CD14-positive monocyte (primary cell): Measurements from ENCODE around the gene COX5B. TPM values are rescaled to one million over a fixed set of nuclear protein-coding genes. Genes with fewer than 3 reads are reported as not detected.

Source experiments
- DNase-seq, 3 donors: peaks; one replicate each; pipeline ENCODE4 v3.0.0-alpha.2; 2011 to 2022
- H2AFZ ChIP-seq: 2 replicates; pipeline ENCODE4 v1.6.0; 2012; ENCODE audit warnings: mild to moderate bottlenecking, low read depth, low read length, inconsistent platforms; ENCODE audit not compliant: insufficient read depth, poor library complexity, severe bottlenecking
- H3K27ac ChIP-seq, 2 donors: 1 replicate in 1 of 2; 2 replicates in 1 of 2; pipeline ENCODE4 v1.5.1; 2012 to 2013; ENCODE audit warnings: low read length in 2 of 2, control low read depth in 1 of 2, inconsistent platforms in 1 of 2, low read depth in 1 of 2, mild to moderate bottlenecking in 1 of 2
- H3K27me3 ChIP-seq, 2 donors: one replicate each; pipeline versions ENCODE4 v1.6.0 to v1.6.1; 2011 to 2013; ENCODE audit warnings: low read length in 2 of 2; ENCODE audit not compliant: control insufficient read depth in 2 of 2, insufficient read depth in 2 of 2
- H3K36me3 ChIP-seq, 2 donors: replicated peaks in 1 of 2; 1 replicate in 1 of 2; 2 replicates in 1 of 2; pipeline versions ENCODE4 v1.5.1 to v1.6.1; 2012 to 2013; ENCODE audit warnings: low read length in 2 of 2, control low read depth in 1 of 2, inconsistent platforms in 1 of 2, mild to moderate bottlenecking in 1 of 2; ENCODE audit not compliant: insufficient read depth in 2 of 2, control insufficient read depth in 1 of 2
- H3K4me1 ChIP-seq, 2 donors: 1 replicate in 1 of 2; 2 replicates in 1 of 2; pipeline versions ENCODE4 v1.5.1 to v1.6.1; 2012 to 2013; ENCODE audit warnings: low read length in 2 of 2, control low read depth in 1 of 2, inconsistent platforms in 1 of 2, mild to moderate bottlenecking in 1 of 2, moderate library complexity in 1 of 2; ENCODE audit not compliant: insufficient read depth in 2 of 2, control insufficient read depth in 1 of 2
- H3K4me2 ChIP-seq: replicated peaks from 2 replicates; pipeline ENCODE3; 2012; ENCODE audit warnings: low read length, moderate library complexity, mild to moderate bottlenecking; ENCODE audit not compliant: poor library complexity, severe bottlenecking; ENCODE audit errors: extremely low read depth
- H3K4me3 ChIP-seq, 3 experiments: fragments of 200-600 bp in 1 of 3; sonication (generic) in 1 of 3; replicated peaks in 1 of 3; 1 replicate in 2 of 3; 2 replicates in 1 of 3; pipeline ENCODE4 v1.5.1; 2011 to 2013; ENCODE audit warnings: low read length in 3 of 3, mild to moderate bottlenecking in 3 of 3, control low read depth in 2 of 3, low read depth in 2 of 3, inconsistent platforms in 1 of 3, moderate library complexity in 1 of 3
- H3K79me2 ChIP-seq: 2 replicates; pipeline ENCODE4 v1.6.0; 2012; ENCODE audit warnings: mild to moderate bottlenecking, control low read depth, inconsistent platforms, low read length, moderate library complexity; ENCODE audit not compliant: insufficient read depth
- H3K9ac ChIP-seq: 2 replicates; pipeline ENCODE4 v1.6.0; 2017; ENCODE audit warnings: low read length, mild to moderate bottlenecking; ENCODE audit not compliant: insufficient read depth, poor library complexity, severe bottlenecking
- H3K9me3 ChIP-seq, 2 donors: replicated peaks in 1 of 2; 1 replicate in 1 of 2; 2 replicates in 1 of 2; pipeline versions ENCODE4 v1.5.1 to v1.6.1; 2012 to 2013; ENCODE audit warnings: low read length in 2 of 2, control low read depth in 1 of 2; ENCODE audit not compliant: control insufficient read depth in 1 of 2, insufficient read depth in 1 of 2
- H4K20me1 ChIP-seq: 2 replicates; pipeline ENCODE4 v1.6.0; 2012; ENCODE audit warnings: mild to moderate bottlenecking, low read length, control low read depth, moderate library complexity; ENCODE audit not compliant: insufficient read depth
- H3K27ac Mint-ChIP-seq, 7 donors: one replicate each; pipeline ENCODE4 v1.8.0; 2020; ENCODE audit warnings: mild to moderate bottlenecking in 7 of 7, mixed read lengths in 7 of 7, moderate library complexity in 6 of 7, inconsistent platforms in 2 of 7
- H3K27me3 Mint-ChIP-seq, 3 donors: one replicate each; pipeline ENCODE4 v1.8.0; 2021 to 2022; ENCODE audit warnings: low read depth in 3 of 3, mild to moderate bottlenecking in 3 of 3, mixed read lengths in 3 of 3, moderate library complexity in 3 of 3, inconsistent platforms in 1 of 3
- H3K36me3 Mint-ChIP-seq, 2 donors: one replicate each; pipeline ENCODE4 v1.8.0; 2020; ENCODE audit warnings: mixed read lengths in 2 of 2, inconsistent platforms in 1 of 2, mild to moderate bottlenecking in 1 of 2
- H3K4me1 Mint-ChIP-seq: one replicate; pipeline ENCODE4 v1.8.0; 2020; ENCODE audit warnings: mild to moderate bottlenecking, mixed read lengths
- H3K4me3 Mint-ChIP-seq, 2 donors: one replicate each; pipeline ENCODE4 v1.8.0; 2020; ENCODE audit warnings: mild to moderate bottlenecking in 2 of 2, mixed read lengths in 2 of 2, moderate library complexity in 1 of 2
- H3K9me3 Mint-ChIP-seq, 7 donors: one replicate each; pipeline ENCODE4 v1.8.0; 2020 to 2022; ENCODE audit warnings: mixed read lengths in 7 of 7, mild to moderate bottlenecking in 6 of 7, moderate library complexity in 6 of 7, inconsistent platforms in 2 of 7
- CTCF ChIP-seq: fragments of 200-600 bp; IDR thresholded peaks from one replicate; pipeline ENCODE4 v1.8.0; 2022; ENCODE audit warnings: antibody characterized with exemption, mild to moderate bottlenecking
- WGBS: methylation state at CpG from one replicate; pipeline ENCODE4 v1.1.5; 2013; ENCODE audit warnings: missing lambda C conversion rate; ENCODE audit not compliant: insufficient coverage; 5-methylcytosine and 5-hydroxymethylcytosine counted together
- intact Hi-C, 2 donors: fragments of 100-400 bp; cut with micrococcal nuclease; formaldehyde crosslinking; loops; one replicate each; pipeline versions ENCODE4 v1.15.0 to v1.15.1; 2023
- polyA plus RNA-seq, 3 donors: library from polyadenylated mRNA; depleted of rRNA in 1 of 3; unstranded in 2 of 3; stranded (reverse) in 1 of 3; fragments of 300-500 nt in 2 of 3; fragments of >200 nt in 1 of 3; fragmentation: Illumina TruSeq in 2 of 3; gene quantifications; 1 replicate in 2 of 3; 2 replicates in 1 of 3; pipeline ENCODE4 v1.2.3, GENCODE V29; 2012 to 2021

Gene COX5B
- polyA plus RNA-seq, 3 donors, result 215 to 598 (median 546) TPM

GRCh38 chr2:97662386-97662894, 16.6 kb downstream of the COX5B start:
- peaks cover 0 to 1% (median 0%) of the 10 kb centered on the region in 7 donors for H3K9me3 Mint-ChIP-seq
- peaks cover 0 to 4% (median 2%) of the 10 kb centered on the region in 3 donors for H3K27me3 Mint-ChIP-seq
- H3K27ac ChIP-seq, result peak overlapping the region; percentile 92 to 94
- peak overlapping the region; percentile 86 for H3K9ac ChIP-seq
- DNase-seq, result no peak
- H3K4me1 ChIP-seq, result peaks cover 20 to 23% of the 10 kb centered on the region in 2 donors
- peaks cover 36% of the 10 kb centered on the region for H3K4me1 Mint-ChIP-seq
- H3K9me3 ChIP-seq, result no peaks in the 10 kb centered on the region
- intact Hi-C loops, result loop anchor here (2.0 to 10.0 kb wide), 3 partner anchors 16 to 1028 kb away; partner anchors contain the start of genes COX5B (in 1 of the 2) and KANSL3 (in 1 of the 2)
- peaks cover 11% of the 10 kb centered on the region for H4K20me1 ChIP-seq
- peak overlapping the region; percentile 87 to 97 (median 95) for H3K27ac Mint-ChIP-seq
- H3K4me3 Mint-ChIP-seq, result peak overlapping the region; percentile 87 to 93
- peaks cover 26 to 32% of the 10 kb centered on the region in 2 donors for H3K36me3 Mint-ChIP-seq
- peaks cover 26 to 29% of the 10 kb centered on the region in 2 donors for H3K36me3 ChIP-seq
- H3K4me2 ChIP-seq, result peak overlapping the region; percentile 93
- WGBS, result 25% methylated on average over 8 of the region's 12 CpGs
- H3K27me3 ChIP-seq, result no peaks in the 10 kb centered on the region
- no peak for TF ChIP-seq CTCF
- H3K4me3 ChIP-seq, result peak overlapping the region; percentile 63 to 84 (median 75)
- H2AFZ ChIP-seq, result peak overlapping the region; percentile 73
- H3K79me2 ChIP-seq, result peaks cover 32% of the 10 kb centered on the region

GRCh38 chr2:97662895-97663625, 17.2 kb downstream of the COX5B start:
- DNase-seq, result peak; percentile 81 to 98 (median 87)
- Mint-ChIP-seq H3K27ac (peak overlapping the region; percentile 87 to 97 (median 95)), H3K4me3 (peak overlapping the region; percentile 87 to 93), H3K27me3 (peaks cover 0 to 4% (median 2%) of the 10 kb centered on the region in 3 donors), H3K36me3 (peaks cover 19 to 26% of the 10 kb centered on the region in 2 donors), H3K9me3 (peaks cover 0 to 1% (median 0%) of the 10 kb centered on the region in 7 donors), H3K4me1 (peaks cover 36% of the 10 kb centered on the region)
- Histone ChIP-seq H3K9me3 (no peaks in the 10 kb centered on the region), H3K36me3 (peaks cover 20 to 23% of the 10 kb centered on the region in 2 donors), H3K4me1 (peaks cover 20 to 23% of the 10 kb centered on the region in 2 donors), H3K27me3 (no peaks in the 10 kb centered on the region), H3K4me2 (peak overlapping the region; percentile 93), H3K9ac (peak overlapping the region; percentile 86), H4K20me1 (peaks cover 11% of the 10 kb centered on the region), H2AFZ (peak overlapping the region; percentile 73), H3K79me2 (peaks cover 32% of the 10 kb centered on the region), H3K4me3 (peak overlapping the region; percentile 63 to 84 (median 75)), H3K27ac (peak overlapping the region; percentile 92 to 94)
- intact Hi-C loops, result loop anchor here (2.0 to 10.0 kb wide), 3 partner anchors 16 to 1028 kb away; partner anchors contain the start of genes COX5B (in 1 of the 2) and KANSL3 (in 1 of the 2)
- 3% methylated on average over 23 of the region's 24 CpGs for WGBS
- TF ChIP-seq CTCF, result no peak
